H9 (cell line): ENCODE data around the gene TRIM34. TPM values are rescaled to one million over a fixed set of nuclear protein-coding genes. Genes with fewer than 3 reads are reported as not detected.

ENCODE experiments used
- DNase-seq: peaks from one replicate; pipeline ENCODE4 v3.0.0-alpha.2; 2017
- H2AFZ ChIP-seq: one replicate; pipeline ENCODE4 v1.6.1; 2013; ENCODE audit warnings: mild to moderate bottlenecking, low read length, control low read depth, moderate library complexity
- H2AK5ac ChIP-seq: 2 replicates; pipeline ENCODE4 v1.6.1; 2013; ENCODE audit warnings: low read length, control low read depth, mixed read lengths; ENCODE audit not compliant: insufficient read length
- H2BK120ac ChIP-seq: one replicate; pipeline ENCODE4 v1.6.1; 2013; ENCODE audit warnings: low read depth, mild to moderate bottlenecking, low read length, control low read depth, inconsistent platforms; ENCODE audit not compliant: poor library complexity, severe bottlenecking
- H2BK12ac ChIP-seq: 2 replicates; pipeline ENCODE4 v1.6.1; 2013; ENCODE audit warnings: low read length, control low read depth, mixed read lengths, low read depth; ENCODE audit not compliant: insufficient read length
- H2BK15ac ChIP-seq: 2 replicates; pipeline ENCODE4 v1.6.1; 2013; ENCODE audit warnings: low read depth, low read length, control low read depth
- H2BK20ac ChIP-seq: one replicate; pipeline ENCODE4 v1.6.1; 2013; ENCODE audit warnings: low read depth, mild to moderate bottlenecking, low read length, control low read depth, inconsistent platforms; ENCODE audit not compliant: poor library complexity, severe bottlenecking
- H2BK5ac ChIP-seq: 2 replicates; pipeline ENCODE4 v1.6.1; 2013; ENCODE audit warnings: low read length, control low read depth, mixed read lengths; ENCODE audit not compliant: insufficient read length
- H3K14ac ChIP-seq: 2 replicates; pipeline ENCODE4 v1.6.1; 2013; ENCODE audit warnings: low read length, control low read depth; ENCODE audit not compliant: insufficient read depth
- H3K18ac ChIP-seq: 2 replicates; pipeline ENCODE4 v1.6.1; 2013; ENCODE audit warnings: low read depth, mild to moderate bottlenecking, mixed read lengths, low read length, control low read depth; ENCODE audit not compliant: insufficient read length
- H3K23ac ChIP-seq: 2 replicates; pipeline ENCODE4 v1.6.1; 2013; ENCODE audit warnings: low read length, control low read depth, mixed read lengths, low read depth; ENCODE audit not compliant: insufficient read length
- H3K23me2 ChIP-seq: 2 replicates; pipeline ENCODE4 v1.6.1; 2013; ENCODE audit warnings: low read depth, mild to moderate bottlenecking, mixed read lengths, low read length, control low read depth; ENCODE audit not compliant: insufficient read length, poor library complexity, severe bottlenecking
- H3K27ac ChIP-seq: 2 replicates; pipeline ENCODE4 v1.5.1; 2013; ENCODE audit warnings: low read length, control low read depth, mixed read lengths, low read depth; ENCODE audit not compliant: insufficient read length
- H3K27me3 ChIP-seq: 2 replicates; pipeline ENCODE4 v1.6.1; 2013; ENCODE audit warnings: low read length, control low read depth, inconsistent platforms; ENCODE audit not compliant: insufficient read depth
- H3K4ac ChIP-seq: 2 replicates; pipeline ENCODE4 v1.6.1; 2013; ENCODE audit warnings: low read depth, mild to moderate bottlenecking, control low read depth, inconsistent platforms, low read length, moderate library complexity
- H3K4me1 ChIP-seq: 2 replicates; pipeline ENCODE4 v1.6.1; 2013; ENCODE audit warnings: low read length, control low read depth, inconsistent platforms; ENCODE audit not compliant: insufficient read depth
- H3K4me2 ChIP-seq: 2 replicates; pipeline ENCODE4 v1.6.1; 2013; ENCODE audit warnings: low read length, control low read depth, mixed read lengths; ENCODE audit not compliant: insufficient read length, insufficient read depth
- H3K56ac ChIP-seq: 2 replicates; pipeline ENCODE4 v1.6.1; 2013; ENCODE audit warnings: low read depth, mild to moderate bottlenecking, mixed read lengths, low read length, control low read depth; ENCODE audit not compliant: insufficient read length
- H3K79me1 ChIP-seq: 2 replicates; pipeline ENCODE4 v1.6.1; 2013; ENCODE audit warnings: low read depth, mild to moderate bottlenecking, moderate library complexity, low read length, control low read depth, inconsistent platforms; ENCODE audit not compliant: insufficient read depth, poor library complexity, severe bottlenecking
- H3K79me2 ChIP-seq: 2 replicates; pipeline ENCODE4 v1.6.1; 2013; ENCODE audit warnings: low read length, control low read depth, inconsistent platforms; ENCODE audit not compliant: insufficient read depth
- H3K9ac ChIP-seq: 2 replicates; pipeline ENCODE4 v1.6.1; 2013; ENCODE audit warnings: low read length, control low read depth, mixed read lengths; ENCODE audit not compliant: insufficient read length; ENCODE audit errors: extremely low read depth
- H3K9me3 ChIP-seq: one replicate; pipeline ENCODE4 v1.6.1; 2013; ENCODE audit warnings: low read depth, low read length, inconsistent platforms; ENCODE audit not compliant: control insufficient read depth
- H3T11ph ChIP-seq: one replicate; pipeline ENCODE4 v1.6.1; 2013; ENCODE audit warnings: mild to moderate bottlenecking, low read length, control low read depth, inconsistent platforms
- H4K20me1 ChIP-seq: one replicate; pipeline ENCODE4 v1.6.1; 2013; ENCODE audit not compliant: control insufficient read depth, insufficient read length, insufficient read depth
- H4K5ac ChIP-seq: 2 replicates; pipeline ENCODE4 v1.6.1; 2013; ENCODE audit warnings: low read depth, mild to moderate bottlenecking, mixed read lengths, low read length, control low read depth; ENCODE audit not compliant: insufficient read length
- H4K8ac ChIP-seq: replicated peaks from 2 replicates; pipeline ENCODE4 v1.6.1; 2013; ENCODE audit warnings: low read length, control low read depth, mixed read lengths, low read depth; ENCODE audit not compliant: insufficient read length
- H4K91ac ChIP-seq: 2 replicates; pipeline ENCODE4 v1.6.1; 2013; ENCODE audit warnings: low read depth, mild to moderate bottlenecking, moderate library complexity, mixed read lengths, low read length, control low read depth; ENCODE audit not compliant: insufficient read length
- H3K27ac Mint-ChIP-seq, 3 experiments: 2 replicates in 2 of 3; 3 replicates in 1 of 3; pipeline ENCODE4 v1.8.0; 2020 to 2021; ENCODE audit warnings: mixed read lengths in 3 of 3, mild to moderate bottlenecking in 1 of 3, moderate library complexity in 1 of 3
- H3K27me3 Mint-ChIP-seq: 2 replicates; pipeline ENCODE4 v1.8.0; 2021; ENCODE audit warnings: low read depth, mild to moderate bottlenecking, moderate library complexity, mixed read lengths
- H3K36me3 Mint-ChIP-seq, 3 experiments: 2 replicates in 2 of 3; 3 replicates in 1 of 3; pipeline ENCODE4 v1.8.0; 2020 to 2021; ENCODE audit warnings: low read depth in 3 of 3, mixed read lengths in 3 of 3; ENCODE audit not compliant: insufficient read depth in 1 of 3
- H3K4me1 Mint-ChIP-seq, 2 experiments: 2 replicates each; pipeline ENCODE4 v1.8.0; 2020; ENCODE audit warnings: mixed read lengths in 2 of 2
- H3K4me3 Mint-ChIP-seq, 2 experiments: 2 replicates in 1 of 2; 3 replicates in 1 of 2; pipeline ENCODE4 v1.8.0; 2020 to 2021; ENCODE audit warnings: mild to moderate bottlenecking in 2 of 2, mixed read lengths in 2 of 2, moderate library complexity in 1 of 2
- H3K9me3 Mint-ChIP-seq, 2 experiments: 2 replicates in 1 of 2; 3 replicates in 1 of 2; pipeline ENCODE4 v1.8.0; 2020; ENCODE audit warnings: mild to moderate bottlenecking in 2 of 2, mixed read lengths in 2 of 2, moderate library complexity in 1 of 2
- WGBS: extraction: QIAGEN DNeasy Blood & Tissue Kit; methylation state at CpG from one replicate; pipeline ENCODE4 v1.1.7; 2013; ENCODE audit warnings: missing lambda C conversion rate, low lambda C conversion rate, mixed read lengths; ENCODE audit not compliant: insufficient read length; ENCODE audit errors: extremely low coverage; 5-methylcytosine and 5-hydroxymethylcytosine counted together
- total RNA-seq: library from RNA; stranded (reverse); gene quantifications from 2 replicates; pipeline ENCODE4 v1.2.1, GENCODE V29; 2021
- TF ChIP-seq, protein P1 (sequence below): fragments of 200-600 bp; sonication (generic); conservative IDR thresholded peaks from 3 replicates; pipeline ENCODE4 v1.8.0; 2021; ENCODE audit warnings: antibody characterized with exemption, mild to moderate bottlenecking

TRIM34 gene
- total RNA-seq, 1 experiment from 2014 or later: 0.59 TPM

DNA sequence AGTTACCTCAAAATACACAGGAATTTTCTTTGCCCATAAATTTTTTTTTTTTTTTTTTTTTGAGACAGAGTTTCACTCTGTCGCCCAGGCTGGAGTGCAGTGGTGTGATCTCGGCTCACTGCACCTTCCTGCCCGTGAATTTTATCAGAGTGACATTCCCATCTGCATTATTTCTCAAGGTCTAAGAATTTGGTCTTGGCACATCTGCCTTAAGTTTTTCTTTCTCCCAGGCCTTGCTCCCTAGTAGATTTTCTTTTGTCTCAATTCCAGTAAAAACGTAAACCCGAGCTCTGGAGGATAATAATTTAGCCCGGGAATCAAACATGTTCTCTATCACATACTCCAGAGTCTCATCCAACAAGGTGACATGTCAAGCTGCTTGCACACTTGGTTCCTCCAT is 16.0 kb upstream of the TRIM34 start:
- H3K9me3 ChIP-seq: no peaks in the 10 kb centered on the region
- H4K91ac ChIP-seq: no peak overlapping the region
- no peaks in the 10 kb centered on the region for H3K27me3 ChIP-seq
- no peak overlapping the region for H3K4ac ChIP-seq
- no peak overlapping the region for H4K5ac ChIP-seq
- no peak overlapping the region for H3K56ac ChIP-seq
- no peak overlapping the region for H2BK12ac ChIP-seq
- no peaks in the 10 kb centered on the region for H3K9me3 Mint-ChIP-seq
- no peak overlapping the region for H2BK120ac ChIP-seq
- WGBS: no CpG with 5 or more reads among the region's 6 CpGs
- H3K36me3 Mint-ChIP-seq: peaks cover 28 to 68% (median 67%) of the 10 kb centered on the region in 3 experiments; a peak in 6 of 7 replicates
- no peak overlapping the region for H3K27ac Mint-ChIP-seq
- no peak overlapping the region for H3K23ac ChIP-seq
- no peak overlapping the region for H3K9ac ChIP-seq
- no peak overlapping the region for H2AK5ac ChIP-seq
- H3K27me3 Mint-ChIP-seq: no peaks in the 10 kb centered on the region
- no peak for DNase-seq
- no peak overlapping the region for H3K14ac ChIP-seq
- no peak overlapping the region for H4K8ac ChIP-seq
- H3K4me2 ChIP-seq: no peak overlapping the region
- no peaks in the 10 kb centered on the region for H4K20me1 ChIP-seq
- H2BK20ac ChIP-seq: no peak overlapping the region
- no peaks in the 10 kb centered on the region for H3K4me1 ChIP-seq
- TF ChIP-seq, protein P1, sequence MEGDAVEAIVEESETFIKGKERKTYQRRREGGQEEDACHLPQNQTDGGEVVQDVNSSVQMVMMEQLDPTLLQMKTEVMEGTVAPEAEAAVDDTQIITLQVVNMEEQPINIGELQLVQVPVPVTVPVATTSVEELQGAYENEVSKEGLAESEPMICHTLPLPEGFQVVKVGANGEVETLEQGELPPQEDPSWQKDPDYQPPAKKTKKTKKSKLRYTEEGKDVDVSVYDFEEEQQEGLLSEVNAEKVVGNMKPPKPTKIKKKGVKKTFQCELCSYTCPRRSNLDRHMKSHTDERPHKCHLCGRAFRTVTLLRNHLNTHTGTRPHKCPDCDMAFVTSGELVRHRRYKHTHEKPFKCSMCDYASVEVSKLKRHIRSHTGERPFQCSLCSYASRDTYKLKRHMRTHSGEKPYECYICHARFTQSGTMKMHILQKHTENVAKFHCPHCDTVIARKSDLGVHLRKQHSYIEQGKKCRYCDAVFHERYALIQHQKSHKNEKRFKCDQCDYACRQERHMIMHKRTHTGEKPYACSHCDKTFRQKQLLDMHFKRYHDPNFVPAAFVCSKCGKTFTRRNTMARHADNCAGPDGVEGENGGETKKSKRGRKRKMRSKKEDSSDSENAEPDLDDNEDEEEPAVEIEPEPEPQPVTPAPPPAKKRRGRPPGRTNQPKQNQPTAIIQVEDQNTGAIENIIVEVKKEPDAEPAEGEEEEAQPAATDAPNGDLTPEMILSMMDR: no peak
- peaks cover 0 to 3% of the 10 kb centered on the region in 2 experiments; a peak in 1 of 4 replicates for H3K4me1 Mint-ChIP-seq
- no peak overlapping the region for H3K18ac ChIP-seq
- no peaks in the 10 kb centered on the region for H3K79me2 ChIP-seq
- H2BK5ac ChIP-seq: no peak overlapping the region
- H3K79me1 ChIP-seq: no peaks in the 10 kb centered on the region
- no peak overlapping the region for H2AFZ ChIP-seq
- H3T11ph ChIP-seq: no peak overlapping the region
- no peaks in the 10 kb centered on the region for H3K23me2 ChIP-seq
- no peak overlapping the region for H2BK15ac ChIP-seq
- H3K4me3 Mint-ChIP-seq: no peak overlapping the region
- no peak overlapping the region for H3K27ac ChIP-seq
